Fibroblast of lung (primary cell): ENCODE measurements around the gene GNB5. TPM values are rescaled to one million over a fixed set of nuclear protein-coding genes. Genes with fewer than 3 reads are reported as not detected.
A peak's percentile ranks its signal among the peaks of the same experiment; 100 is the strongest.
"Not testable (repeated sequence)": the region's sequence is repeated elsewhere in the genome, so short reads cannot be mapped to it uniquely, and the experiment has no call there.

Experiments used
- DNase-seq, 2 donors: peaks; one replicate each; pipeline versions ENCODE4 v3.0.0 to v3.0.0-alpha.2; 2010; ENCODE audit warnings: low read depth in 2 of 2
- H2AFZ ChIP-seq: 2 replicates; pipeline ENCODE4 v1.5.1; 2012; ENCODE audit warnings: low read length, control low read depth, inconsistent platforms
- H3K27ac ChIP-seq: 2 replicates; pipeline ENCODE4 v1.5.1; 2011; ENCODE audit warnings: low read length, control low read depth; ENCODE audit not compliant: insufficient read depth
- H3K27me3 ChIP-seq: 2 replicates; pipeline ENCODE4 v1.5.1; 2011; ENCODE audit warnings: mild to moderate bottlenecking, low read length; ENCODE audit not compliant: control insufficient read depth, insufficient read depth
- H3K36me3 ChIP-seq: 2 replicates; pipeline ENCODE4 v1.5.1; 2011; ENCODE audit warnings: low read length; ENCODE audit not compliant: control insufficient read depth, insufficient read depth
- H3K4me1 ChIP-seq: 2 replicates; pipeline ENCODE4 v1.5.1; 2011; ENCODE audit warnings: low read length; ENCODE audit not compliant: control insufficient read depth, insufficient read depth; ENCODE audit errors: extremely low read depth
- H3K4me2 ChIP-seq: 2 replicates; pipeline ENCODE4 v1.5.1; 2011; ENCODE audit warnings: low read length, control low read depth; ENCODE audit not compliant: insufficient read depth; ENCODE audit errors: extremely low read depth
- H3K4me3 ChIP-seq, 4 experiments: fragments of 200-600 bp in 1 of 4; sonication (generic) in 1 of 4; replicated peaks in 1 of 4; 2 replicates each; pipeline ENCODE4 v1.5.1; 2011 to 2016; ENCODE audit warnings: low read length in 4 of 4, low read depth in 3 of 4, mild to moderate bottlenecking in 3 of 4, control low read depth in 2 of 4, inconsistent platforms in 1 of 4, mixed read lengths in 1 of 4; ENCODE audit not compliant: insufficient read depth in 1 of 4; ENCODE audit errors: control extremely low read depth in 1 of 4
- H3K79me2 ChIP-seq: 2 replicates; pipeline ENCODE4 v1.5.1; 2012; ENCODE audit warnings: mild to moderate bottlenecking, low read length, inconsistent platforms; ENCODE audit not compliant: control insufficient read depth, insufficient read depth
- H3K9ac ChIP-seq: 2 replicates; pipeline ENCODE4 v1.5.1; 2011; ENCODE audit warnings: mild to moderate bottlenecking, low read length, control low read depth; ENCODE audit not compliant: insufficient read depth
- H3K9me3 ChIP-seq: 2 replicates; pipeline ENCODE4 v1.5.1; 2012; ENCODE audit warnings: low read depth, low read length; ENCODE audit not compliant: control insufficient read depth, insufficient read depth
- H4K20me1 ChIP-seq: 2 replicates; pipeline ENCODE4 v1.5.1; 2011; ENCODE audit warnings: low read length; ENCODE audit not compliant: control insufficient read depth, insufficient read depth; ENCODE audit errors: extremely low read depth
- EZH2 ChIP-seq: IDR thresholded peaks from 2 replicates; pipeline ENCODE4 v1.5.1; 2012; ENCODE audit warnings: low read length, control low read depth, mild to moderate bottlenecking; ENCODE audit errors: missing control alignments
- polyA plus RNA-seq, 2 donors: library from polyadenylated mRNA; depleted of rRNA in 1 of 2; stranded (reverse) in 1 of 2; unstranded in 1 of 2; fragments of >200 nt; gene quantifications; 2 replicates each; pipeline ENCODE4 v1.2.1, GENCODE V29; 2011 to 2012; ENCODE audit warnings: missing spikeins in 1 of 2
- total RNA-seq: library from RNA; depleted of rRNA; stranded (reverse); fragments of >200 nt; gene quantifications from 2 replicates; pipeline ENCODE4 v1.2.1, GENCODE V29; 2014
- TF ChIP-seq, protein P1 (sequence below), 2 donors: IDR thresholded peaks in 1 of 2; conservative IDR thresholded peaks in 1 of 2; 1 replicate in 1 of 2; 2 replicates in 1 of 2; pipeline ENCODE4 v1.5.1; 2011 to 2012; ENCODE audit warnings: low read length in 2 of 2, control low read depth in 1 of 2, inconsistent platforms in 1 of 2, low read depth in 1 of 2, mild to moderate bottlenecking in 1 of 2

The GNB5 gene
- total and polyA plus RNA-seq, 2 donors (not counting 1 experiment from before 2014, with no cell fraction given): 44.0 to 52.2 TPM

DNA sequence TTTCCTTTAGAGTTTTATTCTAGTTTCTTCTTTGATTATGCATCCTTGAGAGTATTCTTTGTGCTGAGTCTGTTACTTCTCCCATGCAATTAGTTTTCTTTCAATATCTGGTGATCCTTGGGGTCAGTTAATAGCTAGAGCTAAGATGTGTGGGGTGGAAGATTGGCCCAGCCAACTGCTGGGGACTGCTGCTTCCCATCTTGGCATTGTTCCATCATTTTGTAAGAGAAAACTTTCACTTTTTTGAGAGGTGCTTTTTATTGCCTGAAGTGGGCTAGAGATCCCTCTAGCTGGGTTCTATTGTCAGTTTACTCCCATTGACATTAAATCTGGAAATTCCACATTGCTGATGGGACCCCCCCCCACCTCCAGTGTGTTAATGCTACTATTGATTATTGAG is 94.0 kb downstream of the GNB5 start:
- Histone ChIP-seq H3K4me1 (peaks cover 25% of the 10 kb centered on the region), H3K9ac (no peak overlapping the region), H3K4me3 (no peak overlapping the region), H4K20me1 (no peaks in the 10 kb centered on the region), H2AFZ (no peak overlapping the region), H3K4me2 (no peak overlapping the region), H3K27me3 (no peaks in the 10 kb centered on the region), H3K9me3 (no peaks in the 10 kb centered on the region), H3K36me3 (no peaks in the 10 kb centered on the region), H3K27ac (no peak overlapping the region), H3K79me2 (no peaks in the 10 kb centered on the region)
- TF ChIP-seq, protein P1, sequence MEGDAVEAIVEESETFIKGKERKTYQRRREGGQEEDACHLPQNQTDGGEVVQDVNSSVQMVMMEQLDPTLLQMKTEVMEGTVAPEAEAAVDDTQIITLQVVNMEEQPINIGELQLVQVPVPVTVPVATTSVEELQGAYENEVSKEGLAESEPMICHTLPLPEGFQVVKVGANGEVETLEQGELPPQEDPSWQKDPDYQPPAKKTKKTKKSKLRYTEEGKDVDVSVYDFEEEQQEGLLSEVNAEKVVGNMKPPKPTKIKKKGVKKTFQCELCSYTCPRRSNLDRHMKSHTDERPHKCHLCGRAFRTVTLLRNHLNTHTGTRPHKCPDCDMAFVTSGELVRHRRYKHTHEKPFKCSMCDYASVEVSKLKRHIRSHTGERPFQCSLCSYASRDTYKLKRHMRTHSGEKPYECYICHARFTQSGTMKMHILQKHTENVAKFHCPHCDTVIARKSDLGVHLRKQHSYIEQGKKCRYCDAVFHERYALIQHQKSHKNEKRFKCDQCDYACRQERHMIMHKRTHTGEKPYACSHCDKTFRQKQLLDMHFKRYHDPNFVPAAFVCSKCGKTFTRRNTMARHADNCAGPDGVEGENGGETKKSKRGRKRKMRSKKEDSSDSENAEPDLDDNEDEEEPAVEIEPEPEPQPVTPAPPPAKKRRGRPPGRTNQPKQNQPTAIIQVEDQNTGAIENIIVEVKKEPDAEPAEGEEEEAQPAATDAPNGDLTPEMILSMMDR (conservative IDR thresholded peaks at IDR 0.05 in 1 of 2, IDR thresholded peaks at IDR 0.05 in 1 of 2; ENCODE audit: low read depth in 1 of 2, low read length in 2 of 2): no peak
- no peak for TF ChIP-seq EZH2
- DNase-seq: no peak

- not testable (repeated sequence) for DNase-seq, H2AFZ ChIP-seq, H3K4me3 ChIP-seq, H3K9ac ChIP-seq, H3K27me3 ChIP-seq, H4K20me1 ChIP-seq, H3K9me3 ChIP-seq, H3K79me2 ChIP-seq, H3K27ac ChIP-seq, H3K36me3 ChIP-seq, H3K4me2 ChIP-seq
- H3K4me1 ChIP-seq: peaks cover 25% of the 10 kb centered on the region
Observed at GRCh38 chr15:52096536-52096935, 94.7 kb downstream of the GNB5 start.

DNA sequence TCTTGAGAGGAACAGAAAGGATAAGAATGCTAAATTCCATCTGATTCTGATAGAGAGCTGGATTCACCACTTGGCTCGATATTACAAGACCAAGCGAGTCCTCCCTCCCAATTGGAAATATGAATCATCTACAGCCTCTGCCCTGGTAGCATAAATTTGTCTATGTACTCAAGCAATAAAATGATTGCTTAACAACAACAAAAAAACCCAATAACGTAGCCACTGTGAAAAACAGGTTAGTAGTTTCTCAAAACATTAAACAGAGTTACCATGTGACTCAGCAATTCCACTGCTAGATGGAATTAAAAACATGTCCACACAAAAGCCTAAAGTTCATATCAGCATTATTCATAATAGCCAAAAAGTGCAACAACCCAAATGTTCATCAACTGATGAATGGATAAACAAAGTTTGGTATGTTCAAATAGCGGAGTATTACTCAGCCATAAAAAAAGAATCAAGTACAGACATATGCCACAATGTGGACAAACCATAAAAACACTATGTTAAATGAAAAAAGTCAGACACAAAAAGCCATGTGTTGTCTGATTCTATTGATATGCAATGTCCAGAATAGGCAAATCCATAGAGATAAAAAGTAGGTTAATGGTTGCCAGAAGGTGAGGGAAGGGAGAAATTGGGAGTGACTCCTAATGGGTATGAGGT is 95.5 kb downstream of the GNB5 start:
- Histone ChIP-seq H3K27ac (peak overlapping the region; percentile 75), H3K4me3 (no peak overlapping the region), H3K4me2 (no peak overlapping the region), H4K20me1 (no peaks in the 10 kb centered on the region), H3K9me3 (no peaks in the 10 kb centered on the region), H3K27me3 (no peaks in the 10 kb centered on the region), H2AFZ (no peak overlapping the region), H3K4me1 (peaks cover 22% of the 10 kb centered on the region), H3K36me3 (no peaks in the 10 kb centered on the region), H3K79me2 (no peaks in the 10 kb centered on the region), H3K9ac (no peak overlapping the region)
- TF ChIP-seq EZH2: no peak
- TF ChIP-seq, protein P1 (conservative IDR thresholded peaks at IDR 0.05 in 1 of 2, IDR thresholded peaks at IDR 0.05 in 1 of 2; ENCODE audit: low read depth in 1 of 2, low read length in 2 of 2): no peak
- DNase-seq: peak; percentile 86 to 97
